ENCODE data around the gene KLHDC7A.

DNA sequence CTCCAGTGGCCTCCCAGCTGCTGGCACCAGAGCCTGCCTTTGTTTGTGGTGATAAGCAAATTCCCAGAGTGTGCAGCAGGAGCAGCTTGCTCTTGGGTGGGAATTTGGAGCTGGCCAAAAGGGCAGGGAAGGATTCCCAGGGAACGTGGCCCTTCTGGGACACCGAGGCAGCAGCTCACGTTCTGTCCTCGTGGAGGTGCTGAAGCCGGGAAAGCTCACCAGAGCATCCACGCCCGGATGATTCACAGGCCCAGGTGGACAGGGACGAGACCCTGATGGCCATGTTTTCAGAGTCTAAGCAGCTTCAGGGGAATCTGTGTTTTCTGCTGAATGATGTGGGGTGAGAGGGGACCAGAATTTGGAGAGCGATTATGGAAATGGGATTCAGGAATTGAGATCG lies 19.1 kb upstream of the KLHDC7A start:
- TF ChIP-seq, protein P1, sequence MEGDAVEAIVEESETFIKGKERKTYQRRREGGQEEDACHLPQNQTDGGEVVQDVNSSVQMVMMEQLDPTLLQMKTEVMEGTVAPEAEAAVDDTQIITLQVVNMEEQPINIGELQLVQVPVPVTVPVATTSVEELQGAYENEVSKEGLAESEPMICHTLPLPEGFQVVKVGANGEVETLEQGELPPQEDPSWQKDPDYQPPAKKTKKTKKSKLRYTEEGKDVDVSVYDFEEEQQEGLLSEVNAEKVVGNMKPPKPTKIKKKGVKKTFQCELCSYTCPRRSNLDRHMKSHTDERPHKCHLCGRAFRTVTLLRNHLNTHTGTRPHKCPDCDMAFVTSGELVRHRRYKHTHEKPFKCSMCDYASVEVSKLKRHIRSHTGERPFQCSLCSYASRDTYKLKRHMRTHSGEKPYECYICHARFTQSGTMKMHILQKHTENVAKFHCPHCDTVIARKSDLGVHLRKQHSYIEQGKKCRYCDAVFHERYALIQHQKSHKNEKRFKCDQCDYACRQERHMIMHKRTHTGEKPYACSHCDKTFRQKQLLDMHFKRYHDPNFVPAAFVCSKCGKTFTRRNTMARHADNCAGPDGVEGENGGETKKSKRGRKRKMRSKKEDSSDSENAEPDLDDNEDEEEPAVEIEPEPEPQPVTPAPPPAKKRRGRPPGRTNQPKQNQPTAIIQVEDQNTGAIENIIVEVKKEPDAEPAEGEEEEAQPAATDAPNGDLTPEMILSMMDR (conservative IDR thresholded peaks at IDR 0.05 in 1 of 2, IDR thresholded peaks at IDR 0.05 in 1 of 2; ENCODE audit: extremely low read depth in 1 of 2, insufficient read depth in 1 of 2, low read depth in 1 of 2, low read length in 2 of 2) = no peak
- no peak for TF ChIP-seq EZH2 (IDR thresholded peaks at IDR 0.05; ENCODE audit: borderline replicate concordance, low read length)
